HG03558 (cell line): ENCODE measurements around the gene CCDC192.
"Not testable (repeated sequence)": the region's sequence is repeated elsewhere in the genome, so short reads cannot be mapped to it uniquely, and the experiment has no call there.

Experiments
- ATAC-seq: cut with Tn5 transposase; IDR thresholded peaks from one replicate; pipeline ENCODE4 v1.9.1; 2021; ENCODE audit warnings: moderate number of reproducible peaks; ENCODE audit not compliant: unreplicated experiment; ENCODE audit errors: extremely low read depth

Gene CCDC192

GRCh38 chr5:127839072-127839471 is 135.9 kb downstream of the CCDC192 start:
- no peak for ATAC-seq

DNA sequence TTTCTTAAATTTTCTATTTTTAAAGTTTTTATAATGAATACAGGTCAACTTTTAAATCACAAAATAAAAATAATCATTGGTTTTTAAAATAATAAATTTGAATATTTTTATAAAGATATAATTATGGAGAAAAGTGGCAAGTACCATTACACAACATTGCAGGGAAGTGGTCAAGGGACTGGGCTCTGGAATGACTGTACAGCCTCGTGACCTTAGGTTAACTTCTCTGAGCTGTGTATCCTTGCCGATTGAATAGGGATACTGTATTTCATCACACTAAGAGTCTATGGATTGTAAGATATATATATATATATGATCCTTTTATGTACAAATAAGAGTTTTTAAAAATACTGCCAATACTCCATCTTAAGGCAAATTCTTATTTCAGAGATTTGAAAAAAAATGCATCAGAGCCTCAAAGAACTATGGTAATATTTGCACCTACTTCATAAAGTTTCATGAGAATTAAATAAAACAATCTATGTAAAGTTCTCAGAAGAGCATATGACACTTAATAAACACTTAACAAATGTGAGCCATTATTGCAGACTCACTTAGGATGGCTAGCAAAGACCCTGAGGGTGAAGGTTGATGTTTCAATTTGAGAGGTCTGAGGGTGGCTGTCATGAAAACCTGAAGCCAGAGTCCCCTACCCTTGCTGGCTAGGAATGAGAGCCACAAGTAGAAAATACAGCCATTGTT is 136.5 kb downstream of the CCDC192 start:
- ATAC-seq: peak; percentile 17

DNA sequence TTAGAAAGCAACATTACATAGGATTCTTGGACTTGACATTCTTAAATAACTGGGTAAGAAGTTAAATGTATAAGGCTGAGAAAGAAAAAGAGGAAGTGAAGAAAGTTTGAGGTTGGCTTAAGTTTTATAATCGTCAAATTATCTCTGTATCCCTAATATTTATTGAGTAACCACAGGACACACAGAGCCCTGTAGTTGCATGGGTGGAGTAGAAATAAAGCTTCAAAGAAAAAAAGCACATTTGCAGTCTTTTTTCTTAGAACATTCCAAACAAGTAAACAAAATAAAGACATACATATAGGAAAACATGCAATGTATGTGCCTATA is 137.0 kb downstream of the CCDC192 start:
- peak; percentile 68 for ATAC-seq

- ATAC-seq: no peak
These were observed 137.6 kb downstream of the CCDC192 start for GRCh38 chr5:127840809-127841208.

GRCh38 chr5:127844581-127845021 is 141.4 kb downstream of the CCDC192 start:
- ATAC-seq: no peak

GRCh38 chr5:127846884-127847283 is 143.7 kb downstream of the CCDC192 start:
- no peak for ATAC-seq

DNA sequence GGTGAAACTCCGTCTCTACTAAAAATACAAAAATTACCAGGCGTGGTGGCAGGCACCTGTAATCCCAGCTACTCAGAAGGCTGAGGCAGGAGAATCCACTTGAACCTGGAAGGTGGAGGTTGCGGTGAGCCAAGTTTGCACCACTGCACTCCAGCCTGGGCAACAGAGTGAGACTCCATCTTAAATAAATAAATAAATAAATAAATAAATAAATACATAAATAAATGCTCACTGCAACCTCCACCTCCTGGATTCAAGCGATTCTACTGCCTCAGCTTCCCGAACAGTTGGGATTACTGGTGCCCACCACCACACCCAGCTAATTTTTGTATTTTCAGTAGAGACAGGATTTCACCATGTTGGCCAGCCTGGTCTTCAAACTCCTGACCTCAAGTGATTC is 144.4 kb downstream of the CCDC192 start:
- not testable (repeated sequence) for ATAC-seq

DNA sequence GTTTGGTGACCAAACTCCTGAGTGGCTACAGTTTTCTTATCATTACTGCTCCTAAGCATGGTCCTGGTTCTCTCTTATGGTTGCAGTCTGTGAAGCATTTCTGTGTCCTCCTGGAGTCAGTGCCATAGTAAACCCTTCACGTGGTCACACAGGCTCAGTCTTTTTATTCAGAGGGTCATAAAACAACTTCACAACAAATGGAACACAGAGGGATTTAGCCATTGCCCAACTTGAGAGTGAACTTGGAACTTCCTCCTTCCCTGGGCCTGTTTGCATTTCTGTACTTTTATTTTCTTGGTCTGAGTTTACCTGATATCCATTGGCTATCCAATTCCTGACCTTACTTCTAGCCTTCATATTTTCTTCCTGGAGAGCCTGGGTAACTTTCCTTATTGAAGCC is 144.9 kb downstream of the CCDC192 start:
- no peak for ATAC-seq

DNA sequence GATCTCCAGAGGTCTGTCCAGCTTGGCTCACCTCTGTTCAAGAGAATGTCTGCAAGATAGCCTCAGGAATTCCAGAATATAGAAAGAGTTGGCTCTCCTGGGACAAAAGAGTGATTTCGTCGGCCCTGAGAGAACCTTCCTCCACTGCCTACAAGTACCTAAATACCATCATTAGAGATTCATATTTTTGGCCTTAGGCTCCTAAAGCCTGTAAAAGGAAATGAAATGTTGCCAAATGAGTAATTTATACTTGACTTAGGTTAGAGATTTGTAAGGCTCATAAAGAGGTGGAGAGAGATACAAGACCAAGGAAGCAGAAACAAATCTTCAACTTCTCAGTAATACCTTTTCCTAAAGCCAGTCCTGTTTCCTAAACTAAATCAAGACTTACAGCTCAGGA is 146.2 kb downstream of the CCDC192 start:
- no peak for ATAC-seq

GRCh38 chr5:127849891-127850290 is 146.7 kb downstream of the CCDC192 start:
- ATAC-seq: no peak

DNA sequence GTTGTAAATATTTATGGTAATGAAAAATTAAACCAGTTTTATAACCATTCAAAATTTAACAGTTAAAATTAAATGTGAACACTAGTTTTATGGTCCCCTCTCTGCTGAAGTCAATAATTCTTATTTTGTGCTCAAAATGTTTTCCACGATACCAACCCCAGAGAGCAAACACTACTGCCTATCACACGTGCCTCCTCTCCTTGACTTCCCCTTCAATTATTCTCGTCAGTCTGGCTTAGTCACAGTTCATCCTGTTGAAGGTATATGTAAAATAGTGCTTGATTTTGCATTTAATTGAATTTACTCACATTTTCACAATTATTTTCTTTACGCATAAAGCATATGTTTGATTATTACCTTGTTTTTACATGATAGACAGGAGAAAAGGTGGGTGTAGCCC is 148.8 kb downstream of the CCDC192 start:
- no peak for ATAC-seq

DNA sequence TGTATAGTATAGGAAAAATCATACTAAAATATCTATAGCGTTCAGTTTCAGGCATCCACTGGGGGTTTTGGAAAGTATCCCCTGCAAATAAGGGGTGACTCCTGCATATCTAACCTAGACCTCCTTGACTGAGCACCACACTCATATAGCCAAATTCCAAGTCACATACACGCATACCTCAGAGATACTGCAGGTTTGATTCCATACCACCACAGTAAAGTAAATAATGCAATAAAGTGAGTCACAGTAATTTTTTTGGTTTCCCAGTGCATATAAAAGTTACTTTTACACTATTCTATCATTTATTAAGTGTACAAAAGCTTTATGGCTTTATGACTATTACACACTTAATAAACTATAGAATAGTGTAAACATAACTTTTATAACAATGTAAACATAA is 151.3 kb downstream of the CCDC192 start:
- ATAC-seq: no peak

DNA sequence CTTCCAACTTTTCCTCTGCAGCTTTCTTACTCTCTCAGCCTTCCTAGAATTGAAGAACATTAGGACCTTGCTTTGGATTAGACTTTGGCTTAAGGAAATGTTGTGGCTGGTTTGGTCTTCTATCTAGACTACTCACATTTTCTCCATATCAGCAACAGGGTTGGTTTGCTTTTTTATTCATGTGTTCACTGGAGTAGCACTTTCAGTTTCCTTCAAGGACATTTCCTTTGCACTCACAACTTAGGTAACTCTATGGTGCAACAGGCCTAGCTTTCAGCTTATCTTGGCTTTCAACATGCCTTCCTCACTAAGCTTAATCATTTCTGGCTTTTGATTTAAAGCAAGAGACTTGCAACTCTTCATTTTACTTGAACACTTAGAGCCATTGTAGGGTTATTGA is 153.1 kb downstream of the CCDC192 start:
- peak; percentile 55 for ATAC-seq

DNA sequence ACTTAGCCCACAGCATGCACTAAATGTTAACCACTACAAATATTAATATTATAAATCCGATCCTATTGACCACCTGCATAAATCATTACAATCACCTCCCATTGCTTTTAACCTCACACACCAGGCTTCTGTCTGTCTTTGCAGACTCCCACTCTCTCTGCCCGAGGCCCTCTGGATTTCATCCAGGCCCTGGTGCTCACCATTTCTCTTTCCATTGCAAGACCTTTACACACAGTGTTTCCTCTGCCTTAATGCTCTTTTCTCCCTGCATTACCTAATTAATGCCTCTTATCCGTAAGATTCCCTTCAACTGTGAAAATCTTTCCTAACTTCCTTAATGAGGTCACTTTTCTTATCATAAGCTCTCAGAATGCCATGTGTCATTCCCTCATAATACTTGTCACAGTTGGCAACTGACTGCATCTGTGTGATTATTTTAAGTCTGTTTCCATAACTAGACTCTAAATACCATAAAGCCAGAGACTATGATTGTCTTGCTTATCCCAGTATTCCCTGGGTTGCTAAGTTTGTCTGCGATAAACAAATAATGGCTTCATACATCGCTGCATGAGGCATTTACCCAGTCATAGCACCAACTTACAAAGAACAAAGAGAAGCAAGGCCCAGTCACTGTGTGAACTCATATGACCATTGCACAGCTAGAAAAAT is 155.1 kb downstream of the CCDC192 start:
- no peak for ATAC-seq

DNA sequence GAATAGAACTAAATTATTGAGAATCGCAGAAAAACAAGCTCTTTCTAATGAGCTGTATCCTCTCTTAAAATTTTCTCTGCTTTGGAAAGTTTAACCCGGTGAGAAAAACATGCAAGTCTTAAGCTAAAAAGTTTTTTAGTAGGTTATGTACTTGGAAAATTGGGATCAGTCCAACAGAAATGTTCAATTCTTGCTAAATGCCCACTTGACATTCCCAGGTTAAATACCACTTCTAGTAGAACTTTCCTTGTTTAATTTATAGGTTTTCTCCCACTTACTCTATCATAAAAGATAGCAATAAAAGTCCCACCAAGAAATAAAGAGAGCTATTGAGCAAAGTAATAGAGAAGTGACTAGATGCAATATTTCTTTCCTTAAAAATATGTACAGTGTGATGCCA is 157.1 kb downstream of the CCDC192 start:
- no peak for ATAC-seq

- no peak for ATAC-seq
These were observed 160.0 kb downstream of the CCDC192 start for GRCh38 chr5:127863161-127863560.

DNA sequence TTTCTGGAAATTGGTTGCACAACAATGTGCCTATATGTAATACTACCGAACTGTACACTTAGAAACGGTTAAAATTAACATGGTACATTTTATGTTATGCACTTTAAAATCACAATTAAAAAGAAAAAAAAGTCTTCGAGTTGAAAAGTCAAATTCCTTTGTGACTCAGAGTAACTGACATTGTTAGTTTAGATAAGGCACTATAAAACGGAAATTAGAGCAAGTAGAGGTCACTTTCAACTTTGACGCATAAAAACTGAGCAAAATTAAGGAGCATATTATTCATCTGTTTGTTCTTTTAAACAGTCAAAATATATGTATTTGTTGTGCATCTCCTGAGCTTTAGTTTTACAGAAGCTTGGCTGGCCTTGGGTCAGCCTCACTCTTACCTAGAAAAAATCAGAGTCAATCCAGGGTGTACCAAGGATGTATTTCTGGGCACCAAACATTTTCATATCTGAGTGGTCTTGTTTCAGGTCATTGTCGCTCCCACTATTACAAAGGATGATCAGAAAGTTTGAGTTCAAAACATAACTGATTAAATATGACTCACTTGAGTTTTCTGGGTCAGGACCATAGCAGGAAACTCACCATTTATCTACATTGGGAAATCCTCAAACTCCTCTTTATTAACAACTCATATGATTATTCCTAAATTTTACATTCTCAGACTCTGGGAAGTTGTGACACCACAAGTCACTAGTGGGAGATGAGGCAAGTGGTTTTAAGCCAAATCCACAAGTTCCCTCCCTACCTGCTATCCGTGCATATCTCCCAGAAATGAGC is 160.6 kb downstream of the CCDC192 start:
- ATAC-seq: no peak

GRCh38 chr5:127864511-127864910 is 161.3 kb downstream of the CCDC192 start:
- ATAC-seq: no peak

DNA sequence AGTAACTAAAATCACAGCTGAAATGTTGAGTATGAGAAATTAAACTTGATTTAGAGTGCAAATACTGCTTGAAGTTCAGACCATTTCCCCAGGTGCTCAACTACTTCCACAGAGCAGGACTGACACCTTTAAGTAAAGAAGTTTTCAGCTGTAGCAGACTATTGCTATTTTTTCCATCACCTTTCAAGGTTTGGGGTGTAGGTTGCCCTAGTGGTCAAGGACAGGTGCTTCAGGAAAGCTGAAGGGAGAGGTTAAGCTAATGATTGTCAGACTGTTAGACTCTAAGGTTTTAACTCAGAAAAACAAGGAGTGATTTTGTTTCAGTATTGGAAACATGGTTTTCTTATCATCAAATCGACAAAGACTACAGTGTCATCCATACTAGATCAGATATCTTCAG is 162.1 kb downstream of the CCDC192 start:
- ATAC-seq: no peak

DNA sequence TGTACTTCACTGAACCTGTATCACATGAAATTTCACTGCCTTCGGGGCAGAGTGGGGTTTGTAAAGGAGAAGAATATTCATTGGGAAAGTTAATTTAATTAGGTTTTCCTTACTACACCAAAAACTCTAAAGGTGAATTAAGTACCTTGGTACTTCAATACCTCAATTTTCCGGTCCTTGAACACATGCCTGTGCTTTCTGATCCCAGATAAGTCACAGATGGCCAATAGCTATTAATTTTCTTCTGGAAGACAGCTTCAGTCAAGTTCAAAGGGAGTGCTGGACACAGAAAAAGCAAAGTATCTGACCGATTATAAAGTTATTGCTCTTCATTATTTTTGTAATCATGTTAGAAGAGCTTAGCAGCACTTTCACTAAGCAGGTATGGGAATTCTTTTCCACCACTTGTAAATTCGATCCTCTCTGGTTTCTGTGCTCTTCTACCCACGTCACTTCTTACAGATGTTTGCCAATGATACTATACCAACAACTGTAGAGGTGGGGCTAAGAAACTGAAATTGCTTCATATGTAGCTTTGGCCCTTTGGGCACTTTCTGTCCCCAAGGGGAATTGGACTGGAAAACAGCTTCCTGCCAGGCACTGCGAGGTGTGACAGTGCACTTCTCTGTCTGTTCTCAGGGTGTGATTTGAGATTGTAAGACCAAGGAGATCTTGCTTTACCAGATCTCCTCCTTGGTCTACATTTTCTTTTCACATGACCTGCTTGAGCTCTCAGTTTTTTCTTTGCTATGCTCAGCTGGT is 164.0 kb downstream of the CCDC192 start:
- ATAC-seq: no peak

DNA sequence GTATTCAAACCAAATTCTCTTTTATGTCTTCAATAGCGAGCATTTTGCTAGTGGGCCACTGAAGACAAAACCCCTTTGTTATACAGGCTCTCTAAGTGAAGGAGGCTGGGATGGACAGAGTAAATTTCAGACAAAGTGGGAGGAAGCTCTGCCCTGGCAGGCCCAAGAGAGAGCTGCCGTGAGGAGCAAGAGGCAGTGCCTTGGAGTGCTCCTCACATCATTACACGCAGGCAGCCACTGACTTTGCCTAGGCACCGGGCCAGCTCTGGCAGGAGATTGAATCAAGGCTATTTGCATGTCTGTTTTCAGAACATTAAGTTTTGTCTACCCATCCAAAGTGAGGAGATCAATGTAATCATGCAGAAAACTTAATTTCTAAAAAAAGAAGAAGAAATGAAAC is 167.7 kb downstream of the CCDC192 start:
- ATAC-seq: peak; percentile 22
